NCI-H2107 (cell line): Measurements from ENCODE around the gene NFASC.

Source experiments
- DNase-seq: peaks from one replicate; lab custom pipeline; 2025; lab: John Stamatoyannopoulos, UW

The NFASC gene

GRCh38 chr1:204959836-204960235 lies 89.2 kb downstream of the NFASC start:
- DNase-seq, result no peak

DNA sequence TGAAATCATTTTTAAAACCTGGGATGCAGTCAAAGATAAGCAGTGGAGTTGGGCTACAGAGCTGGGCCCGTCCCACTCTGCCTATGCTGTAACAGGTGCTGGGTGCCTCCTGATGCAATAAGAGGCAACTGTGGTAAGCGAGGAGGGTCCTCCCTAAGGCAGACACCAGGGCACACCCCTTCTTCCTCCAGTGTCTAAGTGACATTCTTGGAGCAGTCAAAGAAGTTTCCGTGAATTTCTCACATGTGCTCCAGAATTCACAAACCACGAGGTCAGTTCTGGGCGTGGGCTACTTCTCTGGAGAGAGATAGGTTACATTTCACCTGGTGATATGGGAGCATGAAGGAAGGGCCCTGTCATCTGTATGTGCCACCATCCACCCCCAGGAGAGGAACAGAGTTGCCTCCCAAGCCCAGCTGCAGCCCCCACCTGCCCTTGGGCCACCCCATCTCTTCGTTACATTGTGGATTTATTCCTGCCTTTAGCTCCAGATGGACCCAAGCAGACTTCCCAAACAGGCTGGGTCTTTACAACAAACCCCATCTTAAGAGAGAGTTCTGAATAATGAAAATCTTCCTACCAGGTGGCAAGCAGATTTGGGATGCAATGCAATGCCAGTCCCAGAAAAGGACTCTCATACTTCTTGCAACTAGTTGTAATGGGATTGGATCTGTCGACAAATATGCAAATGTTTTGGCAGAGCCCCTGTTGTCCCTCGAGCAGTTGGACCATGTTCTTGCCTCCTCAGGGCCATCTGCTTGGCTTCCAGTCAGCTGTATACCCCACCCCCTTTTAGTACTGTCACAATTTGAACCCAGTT lies 89.9 kb downstream of the NFASC start:
- DNase-seq, result no peak

GRCh38 chr1:204961765-204962419 lies 91.2 kb downstream of the NFASC start:
- DNase-seq, result peak; percentile 15

GRCh38 chr1:204962742-204963632 lies 92.3 kb downstream of the NFASC start:
- DNase-seq, result no peak

- no peak for DNase-seq
Measured at GRCh38 chr1:204967451-204967850, 96.8 kb downstream of the NFASC start.

GRCh38 chr1:204968135-204968534 lies 97.5 kb downstream of the NFASC start:
- DNase-seq, result no peak

DNA sequence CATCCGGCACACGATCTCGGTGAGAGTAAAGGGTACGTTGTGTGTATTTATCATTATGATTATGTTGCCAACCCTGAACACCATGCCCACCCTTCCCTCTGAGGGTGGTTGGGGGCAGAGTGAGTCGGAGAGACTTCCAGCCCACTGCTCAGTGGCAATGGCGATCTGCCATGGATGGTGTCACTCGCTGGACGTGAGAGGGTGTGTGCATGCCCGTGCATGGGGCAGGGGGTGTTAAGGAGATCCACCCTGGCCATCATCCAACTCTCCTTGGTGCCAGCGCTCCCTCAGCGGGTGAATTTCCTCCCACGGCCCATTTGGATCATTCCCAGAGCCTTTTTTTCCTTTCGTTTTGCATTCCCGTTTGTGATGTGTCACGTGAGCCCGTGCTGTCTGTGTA lies 98.3 kb downstream of the NFASC start:
- no peak for DNase-seq

DNA sequence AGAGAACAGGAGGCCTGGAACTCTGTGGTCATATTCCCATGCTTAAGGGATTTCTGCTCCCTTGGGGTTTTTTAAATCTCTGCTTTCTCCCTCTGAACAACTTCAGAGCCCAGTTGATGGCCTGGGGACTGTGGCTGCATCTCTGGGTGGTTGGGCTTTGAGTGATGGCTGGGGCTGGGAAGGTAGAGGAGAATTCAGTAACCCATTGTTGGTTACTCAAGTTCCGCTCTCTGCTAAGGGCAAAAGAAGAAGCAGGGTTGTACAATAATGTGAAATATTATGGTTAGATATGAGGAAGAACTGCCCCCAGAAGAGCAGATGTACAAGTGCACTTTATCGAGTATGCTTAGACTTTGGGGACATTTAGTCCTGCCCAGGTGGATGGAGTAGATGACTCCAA lies 100.3 kb downstream of the NFASC start:
- no peak for DNase-seq

DNA sequence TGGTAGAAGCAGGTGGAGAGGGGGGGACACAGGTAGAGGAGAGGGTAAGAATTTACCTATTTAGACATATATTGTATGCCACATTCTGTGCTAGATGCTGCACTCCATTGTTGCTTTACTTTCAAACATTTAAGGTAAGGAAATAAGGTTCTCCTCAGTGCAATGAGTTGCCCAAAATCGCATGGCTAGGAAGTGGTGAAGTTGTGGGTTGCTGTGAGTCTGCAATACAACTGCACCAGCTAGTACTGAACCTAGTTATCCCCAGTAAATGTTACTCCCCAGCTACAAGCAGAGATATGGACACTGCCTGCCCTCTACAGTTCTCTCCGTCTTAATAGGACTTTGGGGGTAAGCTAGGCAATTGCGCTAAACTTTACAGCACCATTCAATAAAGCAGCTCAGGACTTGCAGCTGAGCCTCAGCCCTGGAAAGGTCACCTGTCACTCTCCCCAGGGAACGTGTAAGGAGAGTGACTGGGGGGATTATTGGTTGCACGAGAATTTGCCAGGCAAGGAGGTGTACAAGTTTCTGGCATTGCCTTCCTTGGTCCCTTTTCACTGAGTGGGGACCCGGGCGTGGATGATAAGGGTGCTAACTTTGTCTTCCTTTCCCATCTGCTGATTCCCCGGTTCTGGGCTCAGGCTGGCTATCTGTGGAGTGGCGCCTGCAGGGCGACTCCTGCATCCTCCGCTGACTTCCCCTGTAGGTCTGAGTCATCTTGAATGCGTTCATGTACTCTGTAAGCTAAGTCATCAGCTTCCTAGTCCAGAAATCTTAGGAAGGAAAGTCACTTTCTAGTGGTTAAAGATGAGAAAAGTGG lies 101.1 kb downstream of the NFASC start:
- DNase-seq, result no peak

GRCh38 chr1:204972426-204972825 lies 101.8 kb downstream of the NFASC start:
- DNase-seq, result no peak

DNA sequence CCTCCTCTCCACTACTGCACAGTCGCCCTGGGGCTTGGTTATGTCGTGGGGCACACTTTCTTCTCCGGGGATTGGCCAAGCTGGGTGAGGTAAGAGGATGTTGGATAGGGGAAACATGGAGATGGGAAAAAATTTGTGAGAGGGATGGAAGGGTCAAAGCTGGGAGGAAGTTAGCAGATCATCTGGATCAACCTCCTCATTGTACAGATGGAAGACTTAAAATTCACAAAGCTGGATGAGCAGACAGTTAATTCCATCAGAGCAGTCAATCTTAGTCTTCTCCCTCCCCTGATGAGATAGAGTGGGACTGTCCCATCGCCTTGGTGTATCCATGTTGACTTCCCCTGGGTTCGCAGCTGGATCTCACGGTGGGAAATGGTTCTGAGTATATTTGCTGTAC lies 102.8 kb downstream of the NFASC start:
- no peak for DNase-seq

- DNase-seq, result no peak
Measured at GRCh38 chr1:204974327-204974726, 103.7 kb downstream of the NFASC start.

GRCh38 chr1:204975021-204975420 lies 104.4 kb downstream of the NFASC start:
- DNase-seq, result no peak

DNA sequence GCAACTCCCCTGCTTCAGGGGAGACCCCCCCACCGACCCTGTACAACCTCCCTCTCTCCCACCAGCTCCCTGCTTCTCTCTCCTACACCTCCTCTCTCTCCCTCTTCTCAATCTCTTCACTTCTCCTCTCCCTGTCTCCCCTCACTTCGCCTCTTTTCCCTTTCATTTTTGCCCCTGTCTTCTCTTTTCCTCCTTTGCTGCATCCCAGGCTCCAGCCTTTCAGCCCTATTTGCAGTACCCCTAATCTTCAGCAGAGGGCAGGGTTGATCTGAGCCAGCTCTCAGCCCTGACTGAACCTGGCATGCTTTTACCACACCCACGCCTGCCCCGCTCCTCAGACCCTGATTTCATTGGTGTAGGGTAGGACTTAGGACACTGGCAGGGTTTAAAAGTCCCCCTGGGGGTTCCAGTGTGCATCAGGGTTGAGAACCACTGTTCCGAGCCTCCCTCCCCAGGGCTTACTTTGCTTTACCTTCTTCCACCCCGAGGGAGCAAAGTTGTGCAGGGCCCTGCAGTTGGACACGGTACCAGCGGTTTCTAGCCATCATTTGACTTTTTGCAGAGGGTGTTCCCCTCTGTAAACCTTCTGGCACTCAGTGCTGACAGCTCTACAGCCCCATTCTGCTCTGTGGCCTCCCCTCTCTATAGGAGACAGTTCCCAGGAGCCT lies 105.0 kb downstream of the NFASC start:
- peak; percentile 23 for DNase-seq

- no peak for DNase-seq
Measured at GRCh38 chr1:204976646-204977045, 106.0 kb downstream of the NFASC start.

DNA sequence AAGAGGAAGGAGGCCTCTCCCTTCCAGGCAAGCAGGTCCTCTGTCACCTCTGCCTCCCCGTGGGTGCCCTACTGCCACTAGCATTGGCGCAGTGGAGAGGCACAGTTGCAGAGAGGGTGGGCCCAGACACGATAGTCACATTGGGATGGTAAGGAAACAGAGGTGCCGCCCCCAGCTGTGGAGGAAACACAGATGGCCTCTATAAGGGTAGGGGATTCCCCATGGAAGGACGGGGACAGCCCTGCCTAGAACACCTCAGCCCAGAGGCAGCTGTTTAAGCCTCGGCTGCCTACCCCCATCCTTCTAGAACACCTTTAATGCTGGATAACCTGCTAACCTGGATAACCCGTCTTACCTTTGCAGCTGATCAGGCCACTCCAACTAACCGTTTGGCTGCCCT lies 106.7 kb downstream of the NFASC start:
- no peak for DNase-seq

GRCh38 chr1:204978782-204979181 lies 108.1 kb downstream of the NFASC start:
- DNase-seq, result no peak

- no peak for DNase-seq
Measured at GRCh38 chr1:204979306-204979705, 108.6 kb downstream of the NFASC start.

DNA sequence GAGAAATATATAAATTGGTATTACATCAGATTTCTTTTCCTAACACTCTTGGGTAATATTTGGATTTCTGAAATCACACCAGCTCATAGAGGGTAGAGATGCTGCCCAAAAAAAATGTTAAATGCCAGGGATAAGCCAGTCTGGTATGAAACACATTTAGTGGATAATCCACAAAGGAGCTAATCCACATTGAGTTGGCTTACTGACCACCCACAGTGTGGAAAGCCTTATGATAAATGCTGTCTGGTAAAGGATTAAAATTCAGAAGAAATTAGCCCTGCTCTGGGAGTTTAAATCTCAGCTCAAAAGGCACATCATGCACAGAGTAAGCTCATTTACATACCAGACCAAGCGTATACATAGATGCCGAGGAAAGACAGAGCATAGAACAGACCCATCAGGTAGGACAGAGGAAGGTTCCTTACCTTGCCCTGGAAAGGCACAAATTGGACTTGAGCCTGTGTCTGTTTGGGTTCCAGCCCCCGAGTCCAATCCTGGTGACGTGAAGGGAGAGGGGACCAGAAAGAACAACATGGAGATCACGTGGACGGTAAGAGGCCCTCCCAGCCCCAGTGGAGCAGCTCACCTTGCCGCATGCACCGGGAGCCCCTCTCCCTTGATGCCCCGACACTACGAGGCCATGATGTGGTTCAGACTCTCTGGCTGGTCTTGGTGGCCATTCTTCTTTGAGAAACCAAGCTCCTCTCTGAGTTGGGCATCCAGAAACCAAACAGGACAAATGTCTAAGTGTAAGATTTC lies 109.4 kb downstream of the NFASC start:
- no peak for DNase-seq

- no peak for DNase-seq
Measured at GRCh38 chr1:204980840-204981405, 110.3 kb downstream of the NFASC start.
